Stimulated activated naive CD8-positive, alpha-beta T cell treated with anti-CD3 and anti-CD28 coated beads, Interleukin-15, amount 100 ng/mL, for 72 hours (primary cell): ENCODE results near the gene GOLGA6A.
A peak's percentile ranks its signal among the peaks of the same experiment; 100 is the strongest.

ENCODE experiments used
- ATAC-seq: fragments of 150-1000 bp; cut with Tn5 transposase; 2 replicates; pipeline ENCODE4 v1.10.0; 2021; ENCODE audit warnings: mild to moderate bottlenecking, moderate library complexity
- DNase-seq, 2 donors: peaks; one replicate each; pipeline ENCODE4 v3.0.0; 2021 to 2022
- H3K27ac Mint-ChIP-seq, 2 donors: one replicate each; pipeline ENCODE4 v1.8.0; 2022; ENCODE audit warnings: mild to moderate bottlenecking in 2 of 2, mixed read lengths in 2 of 2, moderate library complexity in 2 of 2
- H3K27me3 Mint-ChIP-seq: one replicate; pipeline ENCODE4 v1.8.0; 2022; ENCODE audit warnings: mixed read lengths
- H3K4me1 Mint-ChIP-seq: one replicate; pipeline ENCODE4 v1.8.0; 2022; ENCODE audit warnings: mild to moderate bottlenecking, mixed read lengths
- H3K4me3 Mint-ChIP-seq, 2 donors: one replicate each; pipeline ENCODE4 v1.8.0; 2022; ENCODE audit warnings: mild to moderate bottlenecking in 2 of 2, mixed read lengths in 2 of 2, moderate library complexity in 1 of 2
- H3K9me3 Mint-ChIP-seq, 2 donors: one replicate each; pipeline ENCODE4 v1.8.0; 2022; ENCODE audit warnings: mixed read lengths in 2 of 2

Gene GOLGA6A

GRCh38 chr15:74046275-74046674 is 36.1 kb downstream of the GOLGA6A start:
- DNase-seq = no peak
- Mint-ChIP-seq H3K27me3 (no peaks in the 10 kb centered on the region), H3K9me3 (no peaks in the 10 kb centered on the region), H3K4me3 (no peak overlapping the region), H3K27ac (peak overlapping the region in 1 of 2 donors; percentile 34), H3K4me1 (peaks cover 14% of the 10 kb centered on the region)
- no peak for ATAC-seq

GRCh38 chr15:74045636-74046274 is 36.6 kb downstream of the GOLGA6A start:
- H3K9me3 Mint-ChIP-seq = no peaks in the 10 kb centered on the region
- ATAC-seq (no peak), DNase-seq (no peak)
- no peak overlapping the region for H3K27ac Mint-ChIP-seq
- H3K4me1 Mint-ChIP-seq = peaks cover 14% of the 10 kb centered on the region
- no peak overlapping the region for H3K4me3 Mint-ChIP-seq
- H3K27me3 Mint-ChIP-seq = no peaks in the 10 kb centered on the region

- no peak overlapping the region for H3K4me3 Mint-ChIP-seq
- no peaks in the 10 kb centered on the region for H3K27me3 Mint-ChIP-seq
- no peaks in the 10 kb centered on the region for H3K9me3 Mint-ChIP-seq
- H3K27ac Mint-ChIP-seq = no peak overlapping the region
- no peak for ATAC-seq
- DNase-seq = no peak
- H3K4me1 Mint-ChIP-seq = peaks cover 10% of the 10 kb centered on the region
Observed at GRCh38 chr15:74045184-74045583, 37.2 kb downstream of the GOLGA6A start.

- H3K4me1 Mint-ChIP-seq = peaks cover 10% of the 10 kb centered on the region
- H3K9me3 Mint-ChIP-seq = no peaks in the 10 kb centered on the region
- H3K27ac Mint-ChIP-seq = no peak overlapping the region
- ATAC-seq = no peak
- no peak overlapping the region for H3K4me3 Mint-ChIP-seq
- H3K27me3 Mint-ChIP-seq = no peaks in the 10 kb centered on the region
- DNase-seq = no peak
Observed at GRCh38 chr15:74044267-74045110, 37.9 kb downstream of the GOLGA6A start.

- ATAC-seq (no peak), DNase-seq (no peak)
- no peaks in the 10 kb centered on the region for H3K9me3 Mint-ChIP-seq
- H3K27ac Mint-ChIP-seq = no peak overlapping the region
- no peaks in the 10 kb centered on the region for H3K27me3 Mint-ChIP-seq
- peaks cover 14% of the 10 kb centered on the region for H3K4me1 Mint-ChIP-seq
- H3K4me3 Mint-ChIP-seq = no peak overlapping the region
Observed at GRCh38 chr15:74043425-74044266, 38.7 kb downstream of the GOLGA6A start.

GRCh38 chr15:74042603-74043424 is 39.5 kb downstream of the GOLGA6A start:
- Mint-ChIP-seq H3K27ac (peak overlapping the region in 1 of 2 donors; percentile 77), H3K4me3 (no peak overlapping the region), H3K9me3 (no peaks in the 10 kb centered on the region), H3K27me3 (no peaks in the 10 kb centered on the region), H3K4me1 (peaks cover 7% of the 10 kb centered on the region)
- DNase-seq (no peak), ATAC-seq (no peak)

GRCh38 chr15:74041777-74042435 is 40.4 kb downstream of the GOLGA6A start:
- H3K4me1 Mint-ChIP-seq = peaks cover 4% of the 10 kb centered on the region
- no peaks in the 10 kb centered on the region for H3K27me3 Mint-ChIP-seq
- ATAC-seq (no peak), DNase-seq (no peak)
- peak overlapping the region; percentile 48 to 60 for H3K27ac Mint-ChIP-seq
- no peaks in the 10 kb centered on the region for H3K9me3 Mint-ChIP-seq
- no peak overlapping the region for H3K4me3 Mint-ChIP-seq

GRCh38 chr15:74041311-74041756 is 41.0 kb downstream of the GOLGA6A start:
- Mint-ChIP-seq H3K27me3 (no peaks in the 10 kb centered on the region), H3K4me1 (peaks cover 4% of the 10 kb centered on the region), H3K9me3 (no peaks in the 10 kb centered on the region), H3K27ac (peak overlapping the region in 1 of 2 donors; percentile 60), H3K4me3 (no peak overlapping the region)
- DNase-seq (no peak), ATAC-seq (no peak)

- no peaks in the 10 kb centered on the region for H3K27me3 Mint-ChIP-seq
- H3K27ac Mint-ChIP-seq = peak overlapping the region; percentile 27 to 92
- ATAC-seq (no peak), DNase-seq (no peak)
- no peak overlapping the region for H3K4me3 Mint-ChIP-seq
- H3K9me3 Mint-ChIP-seq = no peaks in the 10 kb centered on the region
- peaks cover 4% of the 10 kb centered on the region for H3K4me1 Mint-ChIP-seq
Observed at GRCh38 chr15:74040109-74040850, 42.1 kb downstream of the GOLGA6A start.

GRCh38 chr15:74039656-74040010 is 42.7 kb downstream of the GOLGA6A start:
- Mint-ChIP-seq H3K27ac (no peak overlapping the region), H3K4me3 (no peak overlapping the region), H3K27me3 (no peaks in the 10 kb centered on the region), H3K9me3 (no peaks in the 10 kb centered on the region), H3K4me1 (peaks cover 4% of the 10 kb centered on the region)
- ATAC-seq = no peak
- DNase-seq = no peak

GRCh38 chr15:74038707-74039655 is 43.4 kb downstream of the GOLGA6A start:
- Mint-ChIP-seq H3K9me3 (no peaks in the 10 kb centered on the region), H3K27ac (peak overlapping the region; percentile 57 to 59), H3K4me1 (peaks cover 4% of the 10 kb centered on the region), H3K4me3 (no peak overlapping the region), H3K27me3 (no peaks in the 10 kb centered on the region)
- ATAC-seq = no peak
- DNase-seq = no peak

GRCh38 chr15:74037171-74038117 is 44.9 kb downstream of the GOLGA6A start:
- DNase-seq (no peak), ATAC-seq (no peak)
- Mint-ChIP-seq H3K27ac (peak overlapping the region in 1 of 2 donors; percentile 72), H3K4me3 (no peak overlapping the region), H3K9me3 (no peaks in the 10 kb centered on the region), H3K27me3 (no peaks in the 10 kb centered on the region), H3K4me1 (peaks cover 4% of the 10 kb centered on the region)
